ENCODE data around the gene PRMT3. TPM values are rescaled to one million over a fixed set of nuclear protein-coding genes. Genes with fewer than 3 reads are reported as not detected.
A peak's percentile ranks its signal among the peaks of the same experiment; 100 is the strongest.

PRMT3 gene
- polyA plus RNA-seq, 3 donors: 4.5 to 8.4 (median 6.1) TPM

DNA sequence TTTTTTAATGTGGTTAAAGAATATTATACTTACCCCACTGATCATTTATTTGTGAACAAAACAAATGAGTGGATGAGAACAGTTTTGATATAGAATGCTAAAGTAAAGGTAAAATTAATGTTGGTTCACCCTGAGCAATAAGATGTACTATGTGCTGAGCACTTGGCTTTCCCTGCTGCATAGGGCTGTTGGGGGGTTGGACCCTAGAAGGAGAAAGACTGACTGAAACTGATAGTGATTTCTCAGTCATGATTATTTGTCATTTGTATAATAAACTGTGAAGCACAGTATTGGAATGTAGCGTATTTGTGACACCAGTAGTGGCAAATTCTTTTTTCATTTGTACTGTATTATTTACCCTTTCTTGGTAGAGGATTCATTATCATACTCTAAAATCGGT lies 63.3 kb downstream of the PRMT3 start:
- no peaks in the 10 kb centered on the region for H3K27me3 Mint-ChIP-seq (ENCODE audit: low read depth in 3 of 3)
- WGBS (ENCODE audit: insufficient coverage): no CpG with 5 or more reads among the region's 2 CpGs

DNA sequence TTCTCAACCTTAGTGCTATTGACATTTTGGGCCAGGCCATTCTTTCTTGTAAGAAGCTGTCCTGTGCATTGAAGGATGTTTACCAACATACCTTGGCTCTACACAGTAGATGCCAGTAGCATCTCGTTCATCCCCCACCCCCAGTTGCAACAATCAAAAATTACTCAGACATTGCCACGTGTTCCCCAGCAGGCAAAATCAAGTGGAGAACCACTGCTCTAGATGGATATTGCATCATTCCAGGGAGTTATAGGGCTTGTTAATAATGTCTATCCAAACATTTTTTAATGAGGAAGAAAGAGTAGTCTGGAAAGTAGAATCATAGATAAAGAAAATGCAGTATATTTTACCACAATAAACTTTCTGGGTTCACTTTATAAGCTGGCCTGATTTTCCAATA lies 64.1 kb downstream of the PRMT3 start:
- H2AFZ ChIP-seq (ENCODE audit: insufficient read depth, low read depth, low read length, poor library complexity, severe bottlenecking): no peak overlapping the region
- H3K36me3 ChIP-seq (replicated peaks in 1 of 2; ENCODE audit: control insufficient read depth in 1 of 2, insufficient read depth in 2 of 2, low read length in 2 of 2): peaks cover 3 to 22% of the 10 kb centered on the region in 2 donors
- no peaks in the 10 kb centered on the region for H3K79me2 ChIP-seq (ENCODE audit: insufficient read depth, low read length)
- H3K27ac Mint-ChIP-seq: no peak overlapping the region
- H3K9ac ChIP-seq (ENCODE audit: insufficient read depth, low read length, poor library complexity, severe bottlenecking): no peak overlapping the region
- H3K27ac ChIP-seq (ENCODE audit: low read depth in 1 of 2, low read length in 2 of 2): peak overlapping the region in 1 of 2 donors; percentile 30
- peak overlapping the region; percentile 51 for H3K4me2 ChIP-seq (replicated peaks; ENCODE audit: extremely low read depth, low read length, poor library complexity, severe bottlenecking)
- H3K27me3 Mint-ChIP-seq (ENCODE audit: low read depth in 3 of 3): no peaks in the 10 kb centered on the region
- H3K36me3 Mint-ChIP-seq: peaks cover 10 to 17% of the 10 kb centered on the region in 2 donors
- TF ChIP-seq, protein P1, sequence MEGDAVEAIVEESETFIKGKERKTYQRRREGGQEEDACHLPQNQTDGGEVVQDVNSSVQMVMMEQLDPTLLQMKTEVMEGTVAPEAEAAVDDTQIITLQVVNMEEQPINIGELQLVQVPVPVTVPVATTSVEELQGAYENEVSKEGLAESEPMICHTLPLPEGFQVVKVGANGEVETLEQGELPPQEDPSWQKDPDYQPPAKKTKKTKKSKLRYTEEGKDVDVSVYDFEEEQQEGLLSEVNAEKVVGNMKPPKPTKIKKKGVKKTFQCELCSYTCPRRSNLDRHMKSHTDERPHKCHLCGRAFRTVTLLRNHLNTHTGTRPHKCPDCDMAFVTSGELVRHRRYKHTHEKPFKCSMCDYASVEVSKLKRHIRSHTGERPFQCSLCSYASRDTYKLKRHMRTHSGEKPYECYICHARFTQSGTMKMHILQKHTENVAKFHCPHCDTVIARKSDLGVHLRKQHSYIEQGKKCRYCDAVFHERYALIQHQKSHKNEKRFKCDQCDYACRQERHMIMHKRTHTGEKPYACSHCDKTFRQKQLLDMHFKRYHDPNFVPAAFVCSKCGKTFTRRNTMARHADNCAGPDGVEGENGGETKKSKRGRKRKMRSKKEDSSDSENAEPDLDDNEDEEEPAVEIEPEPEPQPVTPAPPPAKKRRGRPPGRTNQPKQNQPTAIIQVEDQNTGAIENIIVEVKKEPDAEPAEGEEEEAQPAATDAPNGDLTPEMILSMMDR (IDR thresholded peaks at IDR 0.05): no peak
- H3K4me1 ChIP-seq (ENCODE audit: control insufficient read depth in 1 of 2, insufficient read depth in 2 of 2, low read length in 2 of 2): peaks cover 10 to 12% of the 10 kb centered on the region in 2 donors
- WGBS (ENCODE audit: insufficient coverage): no CpG with 5 or more reads among the region's 2 CpGs
- no peaks in the 10 kb centered on the region for H3K27me3 ChIP-seq (ENCODE audit: control insufficient read depth in 2 of 2, insufficient read depth in 2 of 2, low read length in 2 of 2)
- no peaks in the 10 kb centered on the region for H3K9me3 Mint-ChIP-seq
- H4K20me1 ChIP-seq (ENCODE audit: insufficient read depth, low read length): no peaks in the 10 kb centered on the region
- peak overlapping the region in 1 of 3 experiments; percentile 24 for H3K4me3 ChIP-seq (replicated peaks in 1 of 3; ENCODE audit: low read depth in 2 of 3, low read length in 3 of 3)
- intact Hi-C loops (cut with micrococcal nuclease): no loop called here
- H3K4me1 Mint-ChIP-seq: peaks cover 18% of the 10 kb centered on the region
- no peaks in the 10 kb centered on the region for H3K9me3 ChIP-seq (replicated peaks in 1 of 2; ENCODE audit: control insufficient read depth in 1 of 2, insufficient read depth in 1 of 2, low read length in 2 of 2)
- H3K4me3 Mint-ChIP-seq: peak overlapping the region in 1 of 2 donors; percentile 57
- DNase-seq: peak in 1 of 3 donors; percentile 22

More for the DNA sequence above, 63.3 kb downstream of the PRMT3 start:
- no peak overlapping the region for H3K4me2 ChIP-seq (replicated peaks; ENCODE audit: extremely low read depth, low read length, poor library complexity, severe bottlenecking)
- no peak for DNase-seq
- H3K4me3 ChIP-seq (replicated peaks in 1 of 3; ENCODE audit: low read depth in 2 of 3, low read length in 3 of 3): no peak overlapping the region
- peaks cover 3 to 22% of the 10 kb centered on the region in 2 donors for H3K36me3 ChIP-seq (replicated peaks in 1 of 2; ENCODE audit: control insufficient read depth in 1 of 2, insufficient read depth in 2 of 2, low read length in 2 of 2)
- H3K27ac ChIP-seq (ENCODE audit: low read depth in 1 of 2, low read length in 2 of 2): peak overlapping the region in 1 of 2 donors; percentile 30
- TF ChIP-seq, protein P1 (IDR thresholded peaks at IDR 0.05): no peak
- no peak overlapping the region for H3K27ac Mint-ChIP-seq
- H3K79me2 ChIP-seq (ENCODE audit: insufficient read depth, low read length): no peaks in the 10 kb centered on the region
- H3K27me3 ChIP-seq (ENCODE audit: control insufficient read depth in 2 of 2, insufficient read depth in 2 of 2, low read length in 2 of 2): no peaks in the 10 kb centered on the region
- no peaks in the 10 kb centered on the region for H3K9me3 Mint-ChIP-seq
- no peak overlapping the region for H3K4me3 Mint-ChIP-seq
- no peaks in the 10 kb centered on the region for H3K9me3 ChIP-seq (replicated peaks in 1 of 2; ENCODE audit: control insufficient read depth in 1 of 2, insufficient read depth in 1 of 2, low read length in 2 of 2)
- H3K36me3 Mint-ChIP-seq: peaks cover 13 to 17% of the 10 kb centered on the region in 2 donors
- H3K4me1 ChIP-seq (ENCODE audit: control insufficient read depth in 1 of 2, insufficient read depth in 2 of 2, low read length in 2 of 2): peaks cover 10 to 12% of the 10 kb centered on the region in 2 donors
- H2AFZ ChIP-seq (ENCODE audit: insufficient read depth, low read depth, low read length, poor library complexity, severe bottlenecking): no peak overlapping the region
- intact Hi-C loops (cut with micrococcal nuclease): no loop called here
- no peaks in the 10 kb centered on the region for H4K20me1 ChIP-seq (ENCODE audit: insufficient read depth, low read length)
- no peak overlapping the region for H3K9ac ChIP-seq (ENCODE audit: insufficient read depth, low read length, poor library complexity, severe bottlenecking)
- H3K4me1 Mint-ChIP-seq: peaks cover 18% of the 10 kb centered on the region
